ENCODE results near the gene CEP43. TPM values are rescaled to one million over a fixed set of nuclear protein-coding genes. Genes with fewer than 3 reads are reported as not detected.
"Not testable (repeated sequence)": the region's sequence is repeated elsewhere in the genome, so short reads cannot be mapped to it uniquely, and the experiment has no call there.

CEP43 gene
- polyA plus RNA-seq, 1 donor from 2014 or later = 78.2 TPM

DNA sequence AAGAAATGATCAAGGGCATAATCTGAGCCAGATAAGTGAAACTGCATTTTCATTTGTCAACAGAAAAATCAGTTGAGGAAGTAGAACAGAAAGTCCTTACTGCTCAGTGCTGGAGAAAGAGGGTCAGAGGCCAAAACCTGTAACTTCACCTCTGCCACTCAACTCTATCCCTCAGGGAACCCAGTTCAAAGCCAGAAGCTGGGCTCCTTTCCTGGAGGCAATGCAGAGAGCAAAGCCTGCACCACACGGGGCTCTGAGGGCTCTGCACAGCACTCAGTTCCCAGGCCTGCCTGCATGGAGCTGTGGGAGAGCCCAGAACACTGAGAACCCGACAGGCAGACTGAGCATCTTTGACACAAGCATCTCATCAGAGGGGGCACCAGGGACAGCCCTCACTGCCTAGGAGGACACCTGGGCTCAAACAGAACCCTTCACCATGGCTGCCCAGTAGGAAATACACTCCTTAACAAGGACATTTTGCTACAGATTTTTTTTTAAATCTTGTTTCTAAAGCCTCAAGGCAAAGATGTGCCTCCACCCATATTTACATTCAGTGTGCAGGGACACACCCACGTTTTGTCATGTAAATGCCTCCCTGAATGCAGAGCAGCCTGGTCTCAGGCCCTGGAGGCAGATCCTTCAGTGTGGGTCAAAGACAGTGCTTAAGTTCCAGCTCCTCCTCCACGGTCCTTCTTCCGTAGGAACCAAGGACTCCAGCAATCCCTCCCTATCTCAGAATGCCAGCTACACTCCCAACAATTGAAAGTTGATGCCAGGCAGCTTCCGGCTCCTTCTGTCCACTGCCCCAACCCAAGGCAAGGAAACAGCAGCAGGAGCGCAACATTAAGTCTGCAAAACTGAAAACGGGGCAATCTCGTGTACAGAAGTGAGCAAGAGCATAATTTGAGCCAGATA lies 49.4 kb upstream of the CEP43 start:
- Histone ChIP-seq H3K79me2 (replicated peaks; ENCODE audit: insufficient read depth, low read length) (no peaks in the 10 kb centered on the region), H3K27ac (ENCODE audit: low read length) (no peak overlapping the region), H3K27me3 (ENCODE audit: insufficient read depth, low read depth, low read length) (no peaks in the 10 kb centered on the region), H3K9me2 (ENCODE audit: insufficient read depth, low read length) (no peaks in the 10 kb centered on the region), H4K20me1 (ENCODE audit: insufficient read depth) (no peaks in the 10 kb centered on the region), H3K36me3 (ENCODE audit: insufficient read depth, low read length) (peaks cover 7% of the 10 kb centered on the region), H3F3A (ENCODE audit: insufficient read depth, low read length, poor library complexity, severe bottlenecking) (no peaks in the 10 kb centered on the region), H2AFZ (ENCODE audit: low read depth, low read length) (no peak overlapping the region), H3K4me3 (ENCODE audit: low read length) (no peak overlapping the region), H3K9ac (ENCODE audit: low read length) (no peak overlapping the region), H3K9me3 (ENCODE audit: low read length) (no peaks in the 10 kb centered on the region), H3K4me2 (ENCODE audit: low read length) (no peak overlapping the region)
- no peak for TF ChIP-seq POLR2AphosphoS5 (IDR thresholded peaks at IDR 0.05)

GRCh38 chr6:166950443-166950821 lies 48.8 kb upstream of the CEP43 start:
- H3K36me3 ChIP-seq (ENCODE audit: insufficient read depth, low read length) = peaks cover 7% of the 10 kb centered on the region
- H3K4me3 ChIP-seq (ENCODE audit: low read length) = no peak overlapping the region
- no peaks in the 10 kb centered on the region for H4K20me1 ChIP-seq (ENCODE audit: insufficient read depth)
- H3K4me2 ChIP-seq (ENCODE audit: low read length) = no peak overlapping the region
- TF ChIP-seq POLR2AphosphoS5 (IDR thresholded peaks at IDR 0.05) (no peak), REST (IDR thresholded peaks at IDR 0.05; ENCODE audit: borderline replicate concordance) (no peak), EZH2 (IDR thresholded peaks at IDR 0.05; ENCODE audit: borderline replicate concordance, insufficient read depth, low read length, poor library complexity, severe bottlenecking) (no peak), RAD21 (conservative IDR thresholded peaks at IDR 0.05) (no peak), MXI1 (conservative IDR thresholded peaks at IDR 0.05; ENCODE audit: poor library complexity, severe bottlenecking) (no peak), SMC3 (conservative IDR thresholded peaks at IDR 0.05; ENCODE audit: poor library complexity) (no peak)
- no peaks in the 10 kb centered on the region for H3K9me3 ChIP-seq (ENCODE audit: low read length)
- no peaks in the 10 kb centered on the region for H3K27me3 ChIP-seq (ENCODE audit: insufficient read depth, low read depth, low read length)
- no peak overlapping the region for H3K9ac ChIP-seq (ENCODE audit: low read length)
- H3K79me2 ChIP-seq (replicated peaks; ENCODE audit: insufficient read depth, low read length) = no peaks in the 10 kb centered on the region
- no peaks in the 10 kb centered on the region for H3F3A ChIP-seq (ENCODE audit: insufficient read depth, low read length, poor library complexity, severe bottlenecking)
- no peak overlapping the region for H3K27ac ChIP-seq (ENCODE audit: low read length)
- H2AFZ ChIP-seq (ENCODE audit: low read depth, low read length) = no peak overlapping the region
- no peaks in the 10 kb centered on the region for H3K9me2 ChIP-seq (ENCODE audit: insufficient read depth, low read length)

DNA sequence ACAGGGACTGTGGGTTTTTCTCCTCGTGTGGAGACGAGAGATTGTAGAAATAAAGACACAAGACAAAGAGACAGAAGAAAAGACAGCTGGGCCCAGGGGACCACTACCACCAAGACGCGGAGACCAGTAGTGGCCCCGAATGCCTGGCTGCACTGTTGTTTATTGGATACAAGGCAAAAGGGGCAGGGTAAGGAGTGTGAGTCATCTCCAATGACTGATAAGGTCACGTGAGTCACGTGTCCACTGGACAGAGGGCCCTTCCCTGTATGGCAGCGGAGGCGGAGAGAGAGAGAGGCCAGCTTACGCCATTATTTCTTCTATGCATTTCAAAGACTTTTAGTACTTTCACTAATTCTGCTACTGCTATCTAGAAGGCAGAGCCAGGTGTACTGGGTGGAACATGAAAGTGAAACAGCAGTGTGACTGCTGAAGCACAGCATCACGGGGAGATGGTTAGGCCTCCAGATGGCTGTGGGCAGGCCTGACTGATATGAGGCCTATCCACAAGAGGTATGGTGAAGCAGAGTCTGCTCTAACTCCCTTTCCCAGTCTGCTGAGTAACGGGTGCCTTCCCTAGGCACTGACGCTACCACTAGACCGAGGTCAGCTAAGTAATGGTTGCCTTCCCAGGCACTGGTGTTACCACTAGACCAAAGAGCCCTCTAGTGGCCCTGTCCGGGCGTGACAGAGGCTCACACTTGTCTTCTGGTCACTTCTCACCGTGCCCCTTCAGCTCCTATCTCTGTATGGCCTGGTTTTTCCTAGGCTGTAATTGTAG lies 48.1 kb upstream of the CEP43 start:
- not testable (repeated sequence) for H3K4me2 ChIP-seq (ENCODE audit: low read length); H3K79me2 ChIP-seq (replicated peaks; ENCODE audit: insufficient read depth, low read length); H3K9me2 ChIP-seq (ENCODE audit: insufficient read depth, low read length); H3K36me3 ChIP-seq (ENCODE audit: insufficient read depth, low read length); H3K27me3 ChIP-seq (ENCODE audit: insufficient read depth, low read depth, low read length); H3F3A ChIP-seq (ENCODE audit: insufficient read depth, low read length, poor library complexity, severe bottlenecking); H2AFZ ChIP-seq (ENCODE audit: low read depth, low read length); H4K20me1 ChIP-seq (ENCODE audit: insufficient read depth); H3K9ac ChIP-seq (ENCODE audit: low read length); H3K9me3 ChIP-seq (ENCODE audit: low read length); H3K27ac ChIP-seq (ENCODE audit: low read length); H3K4me3 ChIP-seq (ENCODE audit: low read length)
- peak; percentile 62 for TF ChIP-seq RAD21 (conservative IDR thresholded peaks at IDR 0.05)
- peak; percentile 66 for TF ChIP-seq SMC3 (conservative IDR thresholded peaks at IDR 0.05; ENCODE audit: poor library complexity)
- TF ChIP-seq, protein P1, sequence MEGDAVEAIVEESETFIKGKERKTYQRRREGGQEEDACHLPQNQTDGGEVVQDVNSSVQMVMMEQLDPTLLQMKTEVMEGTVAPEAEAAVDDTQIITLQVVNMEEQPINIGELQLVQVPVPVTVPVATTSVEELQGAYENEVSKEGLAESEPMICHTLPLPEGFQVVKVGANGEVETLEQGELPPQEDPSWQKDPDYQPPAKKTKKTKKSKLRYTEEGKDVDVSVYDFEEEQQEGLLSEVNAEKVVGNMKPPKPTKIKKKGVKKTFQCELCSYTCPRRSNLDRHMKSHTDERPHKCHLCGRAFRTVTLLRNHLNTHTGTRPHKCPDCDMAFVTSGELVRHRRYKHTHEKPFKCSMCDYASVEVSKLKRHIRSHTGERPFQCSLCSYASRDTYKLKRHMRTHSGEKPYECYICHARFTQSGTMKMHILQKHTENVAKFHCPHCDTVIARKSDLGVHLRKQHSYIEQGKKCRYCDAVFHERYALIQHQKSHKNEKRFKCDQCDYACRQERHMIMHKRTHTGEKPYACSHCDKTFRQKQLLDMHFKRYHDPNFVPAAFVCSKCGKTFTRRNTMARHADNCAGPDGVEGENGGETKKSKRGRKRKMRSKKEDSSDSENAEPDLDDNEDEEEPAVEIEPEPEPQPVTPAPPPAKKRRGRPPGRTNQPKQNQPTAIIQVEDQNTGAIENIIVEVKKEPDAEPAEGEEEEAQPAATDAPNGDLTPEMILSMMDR (IDR thresholded peaks at IDR 0.05; ENCODE audit: poor library complexity, severe bottlenecking) = peak; percentile 61

Data from neural cell (in vitro differentiated cells).